Measurements from ENCODE around the gene CASP7. TPM values are rescaled to one million over a fixed set of nuclear protein-coding genes. Genes with fewer than 3 reads are reported as not detected.

Gene CASP7
- total RNA-seq, 2 experiments from 2014 or later: 14.8 to 16.5 TPM

- no peak overlapping the region for H3K4me3 ChIP-seq (ENCODE audit: low read depth, low read length, poor library complexity, severe bottlenecking)
- H3K4me2 ChIP-seq (ENCODE audit: low read length): no peak overlapping the region
- H3K27ac ChIP-seq (ENCODE audit: low read depth, low read length, poor library complexity, severe bottlenecking): no peak overlapping the region
- no peaks in the 10 kb centered on the region for H3K4me1 ChIP-seq (ENCODE audit: insufficient read depth, low read length, poor library complexity, severe bottlenecking)
- H3K9me2 ChIP-seq (ENCODE audit: insufficient read depth, low read length): no peaks in the 10 kb centered on the region
- no peaks in the 10 kb centered on the region for H4K20me1 ChIP-seq (ENCODE audit: insufficient read depth, low read length)
- H3K9me3 ChIP-seq (ENCODE audit: low read length): no peaks in the 10 kb centered on the region
- no peaks in the 10 kb centered on the region for H3K36me3 ChIP-seq (ENCODE audit: insufficient read depth, low read length)
- H3K79me2 ChIP-seq (ENCODE audit: insufficient read depth, low read depth, low read length): no peaks in the 10 kb centered on the region
- intact Hi-C loops (cut with micrococcal nuclease; ENCODE audit: unreplicated experiment): no loop called here
- TF ChIP-seq EZH2phosphoT487 (IDR thresholded peaks at IDR 0.05; ENCODE audit: borderline replicate concordance, low read depth, low read length) (no peak), CTCF (conservative IDR thresholded peaks at IDR 0.05; ENCODE audit: low read length) (no peak)
- ChIA-PET POLR2A (interaction anchor here (0.6 kb wide), 1 partner anchor 357 kb away, joined by 3 read pairs; no protein-coding TSS in a partner anchor), CTCF (ENCODE audit: unreplicated experiment) (no interaction called here)
- no peak for DNase-seq (ENCODE audit: low spot score)
- no TSS peak for BruUV-seq (replicated peaks)
- no peak overlapping the region for H2AFZ ChIP-seq (ENCODE audit: low read length)
Observed at GRCh38 chr10:113745374-113745773, 65.7 kb downstream of the CASP7 start.

DNA sequence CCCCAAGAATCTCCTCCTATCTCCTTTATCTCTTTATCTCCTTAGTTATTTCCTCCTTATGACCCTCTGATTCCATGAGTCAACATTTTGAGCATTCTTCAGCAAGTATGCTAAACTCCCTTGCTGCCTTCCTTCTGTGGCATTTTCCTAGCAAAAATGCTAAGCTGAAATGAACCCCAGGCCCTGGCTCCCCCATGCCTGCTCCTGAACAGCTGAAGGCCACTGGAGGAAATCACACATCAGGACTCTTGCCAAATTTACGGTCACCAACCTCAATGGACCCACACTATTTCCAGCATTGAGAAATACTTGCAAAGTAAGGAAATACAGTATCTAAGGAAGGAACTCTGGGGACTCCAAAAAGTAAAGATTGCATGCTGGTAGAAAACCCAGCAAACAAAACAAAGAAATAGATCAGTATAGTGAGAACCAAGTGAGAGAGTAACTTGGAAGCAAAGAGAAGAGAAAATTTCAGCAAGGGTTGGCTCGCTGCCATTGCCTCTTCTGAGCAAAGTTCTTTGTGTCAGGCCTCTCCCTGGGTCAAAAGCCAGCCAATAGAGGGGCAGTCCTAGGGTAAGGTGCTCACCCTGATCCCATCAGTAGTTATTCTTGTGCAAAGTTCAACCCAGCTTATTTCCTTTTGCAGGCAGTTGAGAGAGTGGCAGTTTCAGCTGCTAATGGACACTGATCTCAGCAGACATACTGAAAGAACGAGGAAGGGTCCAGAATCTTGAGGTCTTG, 66.7 kb downstream of the CASP7 start:
- POLR2A ChIA-PET: interaction anchor here (0.6 kb wide), 1 partner anchor 446 kb away, joined by 3 read pairs; no protein-coding TSS in a partner anchor

More for the DNA sequence above, 66.7 kb downstream of the CASP7 start:
- Histone ChIP-seq H4K20me1 (ENCODE audit: insufficient read depth, low read length) (no peaks in the 10 kb centered on the region), H3K36me3 (ENCODE audit: insufficient read depth, low read length) (no peaks in the 10 kb centered on the region), H3K9me3 (ENCODE audit: low read length) (no peaks in the 10 kb centered on the region), H3K4me3 (ENCODE audit: low read depth, low read length, poor library complexity, severe bottlenecking) (no peak overlapping the region), H3K27ac (ENCODE audit: low read depth, low read length, poor library complexity, severe bottlenecking) (no peak overlapping the region), H3K9me2 (ENCODE audit: insufficient read depth, low read length) (no peaks in the 10 kb centered on the region), H2AFZ (ENCODE audit: low read length) (no peak overlapping the region), H3K79me2 (ENCODE audit: insufficient read depth, low read depth, low read length) (no peaks in the 10 kb centered on the region), H3K4me2 (ENCODE audit: low read length) (no peak overlapping the region), H3K4me1 (ENCODE audit: insufficient read depth, low read length, poor library complexity, severe bottlenecking) (no peaks in the 10 kb centered on the region)
- intact Hi-C loops (cut with micrococcal nuclease; ENCODE audit: unreplicated experiment): no loop called here
- BruUV-seq (replicated peaks): no TSS peak
- no peak for DNase-seq (ENCODE audit: low spot score)
- TF ChIP-seq EZH2phosphoT487 (IDR thresholded peaks at IDR 0.05; ENCODE audit: borderline replicate concordance, low read depth, low read length) (no peak), CTCF (conservative IDR thresholded peaks at IDR 0.05; ENCODE audit: low read length) (no peak)
- CTCF ChIA-PET (ENCODE audit: unreplicated experiment): no interaction called here
